ENCODE results near the gene CYREN. TPM values are rescaled to one million over a fixed set of nuclear protein-coding genes. Genes with fewer than 3 reads are reported as not detected.

CYREN gene
- total and polyA plus RNA-seq, 9 donors: 23.5 to 43.0 (median 31.7) TPM

Other genes starting within 250 kb of the CYREN start
- gene AGBL3, start 184.2 kb downstream of the CYREN start, total RNA-seq: 2.2 TPM
- 1 to 10 TPM; 2.1 to 5.1 (median 3.4) TPM for gene AGBL3, start 184.2 kb downstream of the CYREN start, polyA plus RNA-seq (ENCODE audit: insufficient read depth in 1 of 8, insufficient read length in 8 of 8, low replicate concordance in 1 of 8)
- gene TMEM140, start 22.6 kb downstream of the CYREN start, total RNA-seq: 1.3 TPM
- gene TMEM140, start 22.6 kb downstream of the CYREN start, polyA plus RNA-seq (ENCODE audit: insufficient read depth in 1 of 8, insufficient read length in 8 of 8, low replicate concordance in 1 of 8): 10 to 100 TPM in 6 of 8 donors, 1 to 10 TPM in 2; 9.3 to 12.5 (median 10.4) TPM
- gene WDR91, start 40.8 kb upstream of the CYREN start, total RNA-seq: 9.9 TPM
- gene WDR91, start 40.8 kb upstream of the CYREN start, polyA plus RNA-seq (ENCODE audit: insufficient read depth in 1 of 8, insufficient read length in 8 of 8, low replicate concordance in 1 of 8): 10 to 100 TPM in 4 of 8 donors, 1 to 10 TPM in 4; 7.3 to 13.6 (median 10.0) TPM
- gene STRA8, start 63.1 kb upstream of the CYREN start, total RNA-seq: not detected
- gene STRA8, start 63.1 kb upstream of the CYREN start, polyA plus RNA-seq (ENCODE audit: insufficient read depth in 1 of 8, insufficient read length in 8 of 8, low replicate concordance in 1 of 8): not detected

All from muscle of leg (tissue), 9 donors.